Activated T-cell treated with anti-CD3 and anti-CD28 coated beads, Interleukin-2, amount 50 U/mL, for 24 hours (primary cell): ENCODE measurements around the gene SREBF1.

Source experiments
- DNase-seq: peaks from one replicate; pipeline ENCODE4 v3.0.0-alpha.2; 2020
- H3K27ac Mint-ChIP-seq: 2 replicates; pipeline ENCODE4 v1.8.0; 2020; ENCODE audit warnings: mild to moderate bottlenecking, mixed read lengths
- H3K27me3 Mint-ChIP-seq: 2 replicates; pipeline ENCODE4 v1.8.0; 2020; ENCODE audit warnings: mixed read lengths
- H3K36me3 Mint-ChIP-seq: 2 replicates; pipeline ENCODE4 v1.8.0; 2020; ENCODE audit warnings: low read depth, mixed read lengths
- H3K4me1 Mint-ChIP-seq: 2 replicates; pipeline ENCODE4 v1.8.0; 2020; ENCODE audit warnings: low read depth, mixed read lengths
- H3K4me3 Mint-ChIP-seq: 2 replicates; pipeline ENCODE4 v1.8.0; 2020; ENCODE audit warnings: mild to moderate bottlenecking, moderate library complexity, mixed read lengths
- H3K9me3 Mint-ChIP-seq: 2 replicates; pipeline ENCODE4 v1.8.0; 2020; ENCODE audit warnings: mixed read lengths

The SREBF1 gene

DNA sequence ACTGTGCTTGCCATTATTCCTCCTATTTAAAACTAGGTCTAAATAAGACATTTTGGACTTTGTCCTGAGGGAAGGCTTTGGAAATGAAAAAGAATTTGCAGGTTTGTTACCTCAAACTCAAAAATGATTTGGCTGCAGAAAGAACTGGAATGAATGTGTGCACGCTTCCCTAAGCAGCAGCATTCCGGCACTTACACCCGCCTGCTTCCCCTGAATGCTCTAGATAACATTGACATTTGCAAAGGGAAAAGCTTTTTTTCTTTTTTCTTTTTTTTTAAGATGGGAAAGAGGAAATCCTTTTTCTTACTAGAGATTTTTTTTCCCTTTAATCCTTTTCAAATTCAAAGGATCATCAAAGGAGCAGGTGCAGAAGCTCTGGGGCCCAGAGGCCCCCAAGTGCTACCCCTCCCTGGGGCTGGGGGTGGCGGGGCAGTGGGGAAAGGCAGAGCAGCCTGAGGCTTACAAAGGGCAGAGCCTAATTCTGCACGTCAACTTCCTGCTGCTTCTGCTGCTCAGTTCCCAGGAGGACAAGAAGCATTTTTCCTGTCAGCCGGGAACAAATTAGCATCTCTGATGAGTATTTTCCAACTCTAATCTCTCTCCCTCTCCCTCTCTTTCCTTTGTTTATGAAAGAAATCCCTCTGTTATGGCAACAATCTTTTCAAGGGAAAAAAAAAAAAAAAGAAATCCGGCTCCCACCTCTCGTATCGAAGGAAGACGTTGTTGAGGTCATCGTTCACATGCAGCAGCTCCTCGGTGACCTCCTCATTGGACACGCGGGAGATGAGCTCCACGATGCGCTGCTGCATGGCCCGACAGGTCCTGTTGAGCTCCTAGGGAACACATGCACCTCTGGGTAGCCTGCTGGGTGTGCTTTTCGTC, 32.1 kb upstream of the SREBF1 start:
- H3K27me3 Mint-ChIP-seq: no peaks in the 10 kb centered on the region
- H3K4me1 Mint-ChIP-seq: peaks cover 5% of the 10 kb centered on the region
- H3K9me3 Mint-ChIP-seq: no peaks in the 10 kb centered on the region
- DNase-seq: no peak
- H3K4me3 Mint-ChIP-seq: no peak overlapping the region
- peaks cover 9% of the 10 kb centered on the region for H3K36me3 Mint-ChIP-seq
- no peak overlapping the region for H3K27ac Mint-ChIP-seq

- Mint-ChIP-seq H3K27ac (no peak overlapping the region), H3K4me3 (no peak overlapping the region), H3K27me3 (no peaks in the 10 kb centered on the region), H3K4me1 (peaks cover 22% of the 10 kb centered on the region), H3K36me3 (peaks cover 9% of the 10 kb centered on the region), H3K9me3 (no peaks in the 10 kb centered on the region)
- no peak for DNase-seq
Observed at GRCh38 chr17:17866897-17867296, 30.1 kb upstream of the SREBF1 start.

GRCh38 chr17:17866425-17866824, 29.6 kb upstream of the SREBF1 start:
- no peak for DNase-seq
- Mint-ChIP-seq H3K27me3 (no peaks in the 10 kb centered on the region), H3K4me1 (peaks cover 22% of the 10 kb centered on the region), H3K27ac (no peak overlapping the region), H3K36me3 (peaks cover 9% of the 10 kb centered on the region), H3K9me3 (no peaks in the 10 kb centered on the region), H3K4me3 (no peak overlapping the region)

GRCh38 chr17:17865035-17865434, 28.2 kb upstream of the SREBF1 start:
- no peak overlapping the region for H3K4me3 Mint-ChIP-seq
- H3K27ac Mint-ChIP-seq: no peak overlapping the region
- H3K9me3 Mint-ChIP-seq: no peaks in the 10 kb centered on the region
- peaks cover 9% of the 10 kb centered on the region for H3K36me3 Mint-ChIP-seq
- DNase-seq: no peak
- peaks cover 27% of the 10 kb centered on the region for H3K4me1 Mint-ChIP-seq
- no peaks in the 10 kb centered on the region for H3K27me3 Mint-ChIP-seq

DNA sequence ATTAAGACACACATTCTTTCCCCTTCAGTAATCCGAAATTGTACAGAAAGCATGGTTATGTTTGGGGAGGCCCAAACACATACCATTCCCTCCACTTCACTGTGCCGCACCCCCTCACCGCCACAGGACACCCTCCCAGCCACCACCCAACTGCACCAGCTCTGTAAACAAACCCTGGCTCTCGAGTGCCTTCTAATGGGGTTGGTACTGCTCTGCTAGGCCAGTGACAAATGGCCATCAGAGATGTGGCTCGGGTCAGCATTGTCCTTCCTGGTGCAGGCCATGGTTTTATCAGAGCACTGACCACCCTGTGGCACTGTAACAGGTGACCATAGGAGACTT, 24.0 kb upstream of the SREBF1 start:
- Mint-ChIP-seq H3K27ac (no peak overlapping the region), H3K9me3 (no peaks in the 10 kb centered on the region)

GRCh38 chr17:17859909-17860765, 23.4 kb upstream of the SREBF1 start:
- no peaks in the 10 kb centered on the region for H3K9me3 Mint-ChIP-seq
- H3K27me3 Mint-ChIP-seq: no peaks in the 10 kb centered on the region
- DNase-seq: peak; percentile 82
- no peaks in the 10 kb centered on the region for H3K36me3 Mint-ChIP-seq
- H3K4me1 Mint-ChIP-seq: peaks cover 50% of the 10 kb centered on the region
- H3K4me3 Mint-ChIP-seq: no peak overlapping the region
- no peak overlapping the region for H3K27ac Mint-ChIP-seq

More for the DNA sequence above, 24.0 kb upstream of the SREBF1 start:
- peaks cover 44% of the 10 kb centered on the region for H3K4me1 Mint-ChIP-seq
- DNase-seq: no peak
- H3K4me3 Mint-ChIP-seq: no peak overlapping the region
- H3K36me3 Mint-ChIP-seq: no peaks in the 10 kb centered on the region
- H3K27me3 Mint-ChIP-seq: no peaks in the 10 kb centered on the region

GRCh38 chr17:17857496-17857895, 20.7 kb upstream of the SREBF1 start:
- H3K4me3 Mint-ChIP-seq: no peak overlapping the region
- H3K27ac Mint-ChIP-seq: no peak overlapping the region
- no peaks in the 10 kb centered on the region for H3K9me3 Mint-ChIP-seq
- DNase-seq: no peak
- peaks cover 2% of the 10 kb centered on the region for H3K36me3 Mint-ChIP-seq
- peaks cover 54% of the 10 kb centered on the region for H3K4me1 Mint-ChIP-seq
- H3K27me3 Mint-ChIP-seq: no peaks in the 10 kb centered on the region

DNA sequence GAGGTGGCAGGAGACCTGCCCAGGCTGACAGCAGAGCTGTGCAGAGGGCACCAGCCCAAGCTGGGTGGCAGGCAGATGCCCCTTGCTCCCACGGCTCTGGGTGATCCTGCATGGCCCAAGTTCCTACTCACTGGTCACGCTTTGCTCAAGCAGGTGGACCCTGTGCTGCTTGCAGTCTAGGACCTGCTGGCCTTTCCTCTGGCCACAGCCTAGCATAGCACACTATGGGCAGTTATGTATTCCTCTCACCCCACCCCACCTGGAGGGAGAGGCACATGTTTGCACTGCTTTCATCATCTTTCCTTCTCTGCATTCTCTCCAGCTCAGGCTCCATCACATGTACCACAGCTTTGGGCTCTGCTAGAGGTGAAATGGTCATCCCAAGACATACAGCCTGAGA, 19.6 kb upstream of the SREBF1 start:
- no peak overlapping the region for H3K27ac Mint-ChIP-seq
- no peak for DNase-seq
- no peak overlapping the region for H3K4me3 Mint-ChIP-seq
- H3K4me1 Mint-ChIP-seq: peaks cover 62% of the 10 kb centered on the region
- H3K27me3 Mint-ChIP-seq: no peaks in the 10 kb centered on the region
- H3K9me3 Mint-ChIP-seq: no peaks in the 10 kb centered on the region
- H3K36me3 Mint-ChIP-seq: peaks cover 5% of the 10 kb centered on the region

GRCh38 chr17:17855976-17856375, 19.2 kb upstream of the SREBF1 start:
- DNase-seq: no peak
- no peaks in the 10 kb centered on the region for H3K9me3 Mint-ChIP-seq
- H3K4me1 Mint-ChIP-seq: peaks cover 66% of the 10 kb centered on the region
- no peak overlapping the region for H3K27ac Mint-ChIP-seq
- H3K27me3 Mint-ChIP-seq: no peaks in the 10 kb centered on the region
- H3K4me3 Mint-ChIP-seq: no peak overlapping the region
- peaks cover 5% of the 10 kb centered on the region for H3K36me3 Mint-ChIP-seq

DNA sequence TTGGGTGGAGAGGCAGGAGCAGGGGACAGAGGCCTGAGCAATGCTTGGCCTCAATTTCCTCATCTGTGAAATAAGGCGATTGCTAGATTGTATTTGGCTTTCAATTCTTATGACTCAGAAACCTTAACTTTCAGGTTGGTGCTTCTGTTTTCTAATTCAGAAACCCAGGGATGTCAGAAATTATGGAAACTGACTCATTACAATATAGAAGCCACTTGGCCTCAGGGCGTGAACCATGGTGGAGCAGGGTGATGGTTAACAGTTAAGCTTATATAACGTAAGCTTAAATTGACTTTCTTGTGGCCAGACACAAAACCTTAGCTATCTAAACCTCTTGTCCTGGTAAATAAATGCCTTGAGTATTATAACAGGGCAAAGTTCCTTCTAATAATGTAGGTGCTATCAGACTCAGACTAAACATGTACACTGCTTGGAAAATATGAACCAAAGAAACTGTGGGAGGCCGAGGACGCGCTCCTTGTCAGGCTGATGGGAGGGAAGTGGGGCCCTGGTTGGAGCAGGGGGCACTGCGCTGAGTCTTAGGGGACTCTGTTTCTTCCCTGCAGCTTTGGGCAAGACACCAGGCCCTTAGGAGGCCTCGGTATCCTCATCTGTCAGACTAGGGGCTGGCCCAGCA, 17.1 kb upstream of the SREBF1 start:
- Mint-ChIP-seq H3K4me3 (peak overlapping the region; percentile 68), H3K27me3 (no peaks in the 10 kb centered on the region), H3K27ac (peak overlapping the region; percentile 97), H3K36me3 (peaks cover 5% of the 10 kb centered on the region), H3K9me3 (no peaks in the 10 kb centered on the region), H3K4me1 (peaks cover 78% of the 10 kb centered on the region)
- peak; percentile 52 for DNase-seq

GRCh38 chr17:17852930-17853329, 16.1 kb upstream of the SREBF1 start:
- H3K4me1 Mint-ChIP-seq: peaks cover 88% of the 10 kb centered on the region
- no peaks in the 10 kb centered on the region for H3K27me3 Mint-ChIP-seq
- peaks cover 5% of the 10 kb centered on the region for H3K36me3 Mint-ChIP-seq

GRCh38 chr17:17851103-17852002, 14.6 kb upstream of the SREBF1 start:
- H3K4me3 Mint-ChIP-seq: peak overlapping the region; percentile 45
- peaks cover 11% of the 10 kb centered on the region for H3K36me3 Mint-ChIP-seq
- peak overlapping the region; percentile 96 for H3K27ac Mint-ChIP-seq

More at GRCh38 chr17:17852930-17853329, 16.1 kb upstream of the SREBF1 start:
- Mint-ChIP-seq H3K9me3 (no peaks in the 10 kb centered on the region), H3K4me3 (peak overlapping the region; percentile 62), H3K27ac (peak overlapping the region; percentile 97)
- DNase-seq: no peak

DNA sequence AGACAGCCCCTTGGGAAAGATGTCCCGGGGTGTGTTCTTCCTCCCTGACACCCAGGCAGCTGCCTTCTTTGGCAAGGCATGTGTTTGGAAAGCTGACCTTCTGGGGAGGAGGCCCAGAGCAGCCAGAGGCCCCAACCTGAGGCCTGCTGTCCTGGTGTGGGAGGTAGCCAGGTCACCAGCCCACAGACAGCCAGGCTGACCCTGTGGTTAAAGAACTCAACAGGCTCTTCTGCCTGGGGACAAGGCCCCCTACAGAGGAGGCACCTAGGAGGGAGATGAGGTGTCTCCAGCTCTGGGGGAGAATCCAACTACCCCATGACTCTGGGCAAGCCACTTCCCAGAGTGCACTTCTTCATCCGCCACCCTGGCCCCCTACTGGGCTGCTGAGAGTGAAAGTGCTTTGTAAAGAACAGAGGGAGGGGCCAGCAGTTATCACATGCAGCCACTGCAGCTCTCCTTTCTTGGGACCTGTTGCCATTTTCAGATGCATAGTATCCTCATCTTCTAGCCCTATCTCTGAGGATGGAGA, 13.1 kb upstream of the SREBF1 start:
- H3K27ac Mint-ChIP-seq: peak overlapping the region; percentile 96
- H3K9me3 Mint-ChIP-seq: no peaks in the 10 kb centered on the region
- H3K36me3 Mint-ChIP-seq: peaks cover 11% of the 10 kb centered on the region
- H3K4me1 Mint-ChIP-seq: peaks cover 80% of the 10 kb centered on the region
- no peaks in the 10 kb centered on the region for H3K27me3 Mint-ChIP-seq
- DNase-seq: peak; percentile 69
- peak overlapping the region; percentile 45 for H3K4me3 Mint-ChIP-seq

More at GRCh38 chr17:17851103-17852002, 14.6 kb upstream of the SREBF1 start:
- Mint-ChIP-seq H3K27me3 (no peaks in the 10 kb centered on the region), H3K4me1 (peaks cover 94% of the 10 kb centered on the region), H3K9me3 (no peaks in the 10 kb centered on the region)
- no peak for DNase-seq
